K562 (cell line): Measurements from ENCODE around the gene SFT2D2. TPM values are rescaled to one million over a fixed set of nuclear protein-coding genes. Genes with fewer than 3 reads are reported as not detected.
A peak's percentile ranks its signal among the peaks of the same experiment; 100 is the strongest.

ENCODE experiments used
- ATAC-seq: fragments of 200-7000 bp; cut with Tn5 transposase; 3 replicates; pipeline ENCODE4 v1.9.1; 2020; ENCODE audit warnings: moderate library complexity
- BruUV-seq: library from RNA; stranded (reverse); fragments of 400-500 nt; replicated peaks from 2 replicates; lab custom pipeline; 2021; lab: Mats Ljungman, UMichigan
- CTCF ChIA-PET: fragments of 300-600 bp; formaldehyde crosslinking; extraction: SDS; loops from one replicate; lab custom pipeline; 2021; ENCODE audit warnings: low intra/inter-chr PET ratio; lab: Yijun Ruan, JAX
- POLR2A ChIA-PET: fragments of 300-600, 350-650 bp; sonication (Branson Sonifier 250); formaldehyde crosslinking; extraction: SDS; loops from one replicate; lab custom pipeline; 2021; ENCODE audit warnings: antibody characterized with exemption, inconsistent platforms; lab: Yijun Ruan, JAX
- DNase-seq, 4 experiments: peaks; one replicate each; pipeline versions ENCODE4 v3.0.0 to v3.0.0-alpha.2; 2011 to 2018; ENCODE audit warnings: low spot score in 3 of 4, mixed read lengths in 3 of 4; ENCODE audit errors: extremely low read depth in 1 of 4
- FAIRE-seq: peaks from 2 replicates; lab custom pipeline; 2011; peaks lifted over from hg19 to GRCh38; lab: Jason Lieb, UNC
- H2AFZ ChIP-seq: 2 replicates; pipeline ENCODE4 v1.6.0; 2011; ENCODE audit warnings: low read depth, low read length, control low read depth, inconsistent platforms
- H3K27ac ChIP-seq: fragments of 200-600 bp; 3 replicates; pipeline ENCODE4 v1.8.0; 2011; ENCODE audit warnings: low read depth, mild to moderate bottlenecking, control low read depth, inconsistent platforms, low read length, moderate library complexity, mixed read lengths; ENCODE audit errors: extremely low read depth
- H3K27me3 ChIP-seq, 2 experiments: fragments of 300-600 bp in 1 of 2; 2 replicates in 1 of 2; 3 replicates in 1 of 2; pipeline versions ENCODE4 v1.6.0 to v1.8.0; 2011; ENCODE audit warnings: inconsistent platforms in 2 of 2, low read length in 2 of 2, mild to moderate bottlenecking in 1 of 2, mixed read lengths in 1 of 2, moderate library complexity in 1 of 2; ENCODE audit not compliant: control insufficient read depth in 2 of 2, insufficient read depth in 2 of 2
- H3K36me3 ChIP-seq: fragments of 300-600 bp; 3 replicates; pipeline ENCODE4 v1.8.0; 2011; ENCODE audit warnings: mild to moderate bottlenecking, low read length, inconsistent platforms; ENCODE audit not compliant: control insufficient read depth, insufficient read depth
- H3K4me1 ChIP-seq, 2 experiments: fragments of 200-600 bp in 1 of 2; replicated peaks in 1 of 2; 2 replicates in 1 of 2; 3 replicates in 1 of 2; pipeline versions ENCODE4 v1.5.1 to v1.8.0; 2011; ENCODE audit warnings: inconsistent platforms in 2 of 2, low read length in 2 of 2, mild to moderate bottlenecking in 1 of 2, mixed read lengths in 1 of 2, moderate library complexity in 1 of 2; ENCODE audit not compliant: control insufficient read depth in 2 of 2, insufficient read depth in 2 of 2
- H3K4me2 ChIP-seq: 2 replicates; pipeline ENCODE4 v1.6.1; 2011; ENCODE audit warnings: low read length, control low read depth, inconsistent platforms, mixed read lengths; ENCODE audit not compliant: insufficient read depth
- H3K4me3 ChIP-seq: fragments of 200-600 bp; sonication (generic), shearing (Covaris generic); 2 replicates; pipeline ENCODE4 v1.5.1; 2016; ENCODE audit warnings: control low read depth, inconsistent platforms
- H3K79me2 ChIP-seq: fragments of 200-600 bp; 3 replicates; pipeline ENCODE4 v1.8.0; 2011; ENCODE audit warnings: low read length, inconsistent platforms; ENCODE audit not compliant: control insufficient read depth, insufficient read depth
- H3K9ac ChIP-seq, 2 experiments: 2 replicates each; pipeline versions ENCODE4 v1.6.0 to v1.6.1; 2011; ENCODE audit warnings: low read depth in 2 of 2, low read length in 2 of 2, control low read depth in 1 of 2, inconsistent platforms in 1 of 2, mild to moderate bottlenecking in 1 of 2, mixed read lengths in 1 of 2; ENCODE audit not compliant: insufficient read depth in 1 of 2
- H3K9me1 ChIP-seq: one replicate; pipeline ENCODE4 v1.6.0; 2011; ENCODE audit warnings: inconsistent platforms, mild to moderate bottlenecking, low read length, moderate library complexity; ENCODE audit not compliant: control insufficient read depth, insufficient read depth
- H3K9me3 ChIP-seq: replicated peaks from 2 replicates; pipeline ENCODE4 v1.5.1; 2011; ENCODE audit warnings: low read depth, low read length, inconsistent platforms; ENCODE audit not compliant: control insufficient read depth, insufficient read depth
- H4K20me1 ChIP-seq: replicated peaks from 2 replicates; pipeline ENCODE4 v1.6.1; 2011; ENCODE audit warnings: low read length, inconsistent platforms, mixed read lengths; ENCODE audit not compliant: control insufficient read depth, insufficient read depth
- AFF1 ChIP-seq, 2 experiments: fragments of 450-650 bp; IDR thresholded peaks; 2 replicates each; pipeline ENCODE4 v1.6.1; 2018; ENCODE audit warnings: mild to moderate bottlenecking in 2 of 2, low read depth in 1 of 2; ENCODE audit not compliant: partially characterized antibody in 2 of 2
- ARID1B ChIP-seq: fragments of 450-650 bp; IDR thresholded peaks from 2 replicates; pipeline ENCODE4 v1.6.1; 2016; ENCODE audit warnings: antibody characterized with exemption, mild to moderate bottlenecking, inconsistent platforms
- KLF13 ChIP-seq: fragments of 450-650 bp; IDR thresholded peaks from 2 replicates; pipeline ENCODE4 v1.6.1; 2016; ENCODE audit warnings: missing genetic modification characterization, low read depth, mild to moderate bottlenecking, missing compliant biosample characterization, moderate library complexity, borderline replicate concordance
- NFATC3 ChIP-seq: fragments of 450-650 bp; IDR thresholded peaks from 2 replicates; pipeline ENCODE4 v1.6.1; 2017; ENCODE audit warnings: mild to moderate bottlenecking
- PBX2 ChIP-seq, 2 experiments: IDR thresholded peaks in 1 of 2; conservative IDR thresholded peaks in 1 of 2; 2 replicates each; pipeline ENCODE4 v1.6.1; 2016; ENCODE audit warnings: low read depth in 2 of 2, mild to moderate bottlenecking in 1 of 2, missing compliant biosample characterization in 1 of 2, missing genetic modification characterization in 1 of 2, moderate library complexity in 1 of 2
- SMARCB1 ChIP-seq: IDR thresholded peaks from 2 replicates; pipeline ENCODE4 v1.6.1; 2011; ENCODE audit warnings: improper control_type of control experiment, low read depth; ENCODE audit not compliant: insufficient read length
- U2AF1 ChIP-seq: fragments of 200-400 bp; formaldehyde crosslinking; optimal IDR thresholded peaks from 2 replicates; pipeline ENCODE3; 2017; ENCODE audit warnings: mild to moderate bottlenecking, low read depth, low read length, moderate library complexity
- ZNF395 ChIP-seq: fragments of 200-800 bp; sonication (Bioruptor generic); IDR thresholded peaks from 2 replicates; pipeline ENCODE4 v1.6.1; 2017; ENCODE audit warnings: missing genetic modification characterization, missing compliant biosample characterization
- WGBS: fragments of 100-300 bp; shearing (Covaris generic); methylation state at CpG from one replicate; pipeline ENCODE4 v1.1.6; 2016; ENCODE audit warnings: low coverage, mixed read lengths; ENCODE audit not compliant: insufficient coverage; ENCODE audit errors: missing lambda C conversion rate; 5-methylcytosine and 5-hydroxymethylcytosine counted together
- in situ Hi-C: fragments of 300-500 bp; cut with MboI; formaldehyde crosslinking; loops from 4 replicates; pipeline ENCODE4 v1.15.0; 2018; ENCODE audit warnings: inconsistent platforms, mixed read lengths
- intact Hi-C: fragments of 100-400 bp; cut with micrococcal nuclease; formaldehyde crosslinking; loops from 2 replicates; pipeline ENCODE4 v1.14.2; 2022
- polyA plus RNA-seq, 8 experiments: library from polyadenylated mRNA; depleted of rRNA in 4 of 8; stranded (reverse) in 5 of 8; unstranded in 3 of 8; fragments of >200 nt; fragmentation: Nextera tagmentation in 2 of 8; fragmentation: Illumina TruSeq in 1 of 8; extraction: Ambion mirVana in 2 of 8; extraction: Trizol in 1 of 8; gene quantifications; 2 replicates each; pipeline versions ENCODE4 v1.2.1 to v1.2.3, GENCODE V29; 2011 to 2014; ENCODE audit warnings: inconsistent platforms in 1 of 8, missing spikeins in 1 of 8
- total RNA-seq, 7 experiments: library from RNA; depleted of rRNA in 6 of 7; stranded (reverse); fragments of >200 nt in 6 of 7; fragmentation: Illumina TruSeq in 2 of 7; extraction: Trizol in 2 of 7; gene quantifications; 2 replicates each; pipeline versions ENCODE4 v1.2.1 to v1.2.3, GENCODE V29; 2011 to 2021; ENCODE audit warnings: low replicate concordance in 1 of 7

SFT2D2 gene
- total and polyA plus RNA-seq, 9 of the 15 experiments (the other 6 are each of a cell fraction or from before 2014, with no cell fraction given): 3.4 to 50.1 (median 21.6) TPM

- Histone ChIP-seq H3K9ac (peak within 1 kb of the TSS; percentile 78 to 93), H3K9me1 (no peaks in the 10 kb centered on the region), H3K79me2 (peaks cover 46% of the 10 kb centered on the region), H4K20me1 (no peaks in the 10 kb centered on the region), H3K4me1 (peaks cover 6 to 11% of the 10 kb centered on the region in 2 experiments; a peak in 4 of 5 replicates), H3K4me2 (peak within 1 kb of the TSS; percentile 92), H3K4me3 (peak within 1 kb of the TSS; percentile 62), H3K36me3 (peaks cover 6% of the 10 kb centered on the region), H3K27ac (peak within 1 kb of the TSS; percentile 84), H2AFZ (peak within 1 kb of the TSS; percentile 99), H3K9me3 (no peaks in the 10 kb centered on the region), H3K27me3 (no peaks in the 10 kb centered on the region)
- ChIA-PET CTCF (interaction anchor here (1.1 kb wide), 1 partner anchor 143 kb away, joined by 3 read pairs; no protein-coding TSS in a partner anchor), POLR2A (interaction anchor here (0.6 to 1.0 kb wide), 6 partner anchors 9 to 954 kb away, joined by 3 to 4 read pairs (median 3); no protein-coding TSS in a partner anchor)
- under 1% methylated on average over 56 of the region's 56 CpGs for WGBS
- DNase-seq (peak; percentile 95 to 99 (median 96)), ATAC-seq (peak; percentile 97), FAIRE-seq (peak; percentile 96)
- TSS peak; percentile 71 for BruUV-seq
- in situ Hi-C loops: no loop called here
- intact Hi-C loops: loop anchor here (1.0 to 2.0 kb wide), 2 partner anchors 46 to 142 kb away; no protein-coding TSS in a partner anchor
- no peak for TF ChIP-seq U2AF1
- peak in 1 of 2 experiments; percentile 12 for TF ChIP-seq AFF1 (IDR thresholded peaks at IDR 0.05; ENCODE audit: low read depth in 1 of 2, partially characterized antibody in 2 of 2)
- TF ChIP-seq NFATC3: no peak
- peak; percentile 60; the same call in 1 of the 2 replicates for TF ChIP-seq ARID1B
- peak; percentile 48 for TF ChIP-seq PBX2 (CRISPR knock-in tag; IDR thresholded peaks at IDR 0.05; ENCODE audit: low read depth)
- TF ChIP-seq PBX2 (tag; conservative IDR thresholded peaks at IDR 0.05; ENCODE audit: low read depth): peak; percentile 94; the same call in 1 of the 2 replicates
- TF ChIP-seq KLF13 (tag): peak; percentile 81
- TF ChIP-seq ZNF395 (CRISPR knock-in tag): peak; percentile 61; the same call in 1 of the 2 replicates
- TF ChIP-seq SMARCB1: no peak
Measured at GRCh38 chr1:168178638-168179437, 47.0 kb upstream of the SFT2D2 start, which contains the start of gene TIPRL. TSS of gene TIPRL (plus strand) at chr1:168178962. CDS start at chr1:168179078, 116 bp downstream.
